Vagina (tissue), 2 donors: ENCODE results near the gene SNX13. TPM values are rescaled to one million over a fixed set of nuclear protein-coding genes. Genes with fewer than 3 reads are reported as not detected.

Experiments
- DNase-seq, 2 donors: peaks; one replicate each; pipeline ENCODE4 v3.0.0-alpha.2; 2017; ENCODE audit errors: extremely low spot score in 2 of 2
- H3K27ac ChIP-seq: fragments of 200-600 bp; sonication (generic); one replicate; pipeline ENCODE4 v1.5.1; 2019
- H3K27me3 ChIP-seq: fragments of 200-600 bp; sonication (generic); one replicate; pipeline ENCODE4 v1.5.1; 2019
- H3K36me3 ChIP-seq, 2 donors: fragments of 200-600 bp; sonication (generic); one replicate each; pipeline ENCODE4 v1.5.1; 2017 to 2019
- H3K4me1 ChIP-seq: fragments of 200-600 bp; sonication (generic); one replicate; pipeline ENCODE4 v1.5.1; 2019
- H3K4me3 ChIP-seq, 2 donors: fragments of 200-600 bp; sonication (generic); 1 replicate in 1 of 2; 2 replicates in 1 of 2; pipeline ENCODE4 v1.5.1; 2016 to 2019
- H3K9me3 ChIP-seq: fragments of 200-600 bp; sonication (generic); one replicate; pipeline ENCODE4 v1.5.1; 2019
- POLR2A ChIP-seq, 2 donors: fragments of 450-650 bp; IDR thresholded peaks; one replicate each; pipeline ENCODE4 v1.6.1; 2017; ENCODE audit warnings: antibody characterized with exemption in 2 of 2, mild to moderate bottlenecking in 2 of 2, moderate library complexity in 2 of 2
- POLR2AphosphoS5 ChIP-seq, 2 donors: sonication (generic); formaldehyde crosslinking; IDR thresholded peaks; one replicate each; pipeline ENCODE4 v1.9.0; 2017; ENCODE audit warnings: antibody characterized with exemption in 2 of 2, mild to moderate bottlenecking in 2 of 2, low read depth in 1 of 2; ENCODE audit not compliant: insufficient read depth in 1 of 2
- intact Hi-C: fragments of 100-400 bp; cut with DNase I; formaldehyde crosslinking; loops from one replicate; pipeline ENCODE4 v1.15.1; 2023
- total RNA-seq: library from RNA; depleted of rRNA; stranded (reverse); fragments of >200 nt; gene quantifications from one replicate; pipeline ENCODE4 v1.2.3, GENCODE V29; 2016
- TF ChIP-seq, protein P1 (sequence below), 3 experiments: fragments of 450-650 bp in 2 of 3; fragments of 200-600 bp in 1 of 3; sonication (generic) in 1 of 3; IDR thresholded peaks; one replicate each; pipeline ENCODE4 v1.5.1; 2017 to 2019; ENCODE audit warnings: antibody characterized with exemption in 3 of 3, mild to moderate bottlenecking in 2 of 3, moderate library complexity in 2 of 3

SNX13 gene
- total RNA-seq, 1 donor from 2014 or later = 67.3 TPM

- no peak overlapping the region for H3K27ac ChIP-seq
- H3K36me3 ChIP-seq = peaks cover 0 to 17% of the 10 kb centered on the region in 2 donors
- no peak overlapping the region for H3K4me3 ChIP-seq
- H3K4me1 ChIP-seq = no peaks in the 10 kb centered on the region
- H3K27me3 ChIP-seq = no peaks in the 10 kb centered on the region
- no peaks in the 10 kb centered on the region for H3K9me3 ChIP-seq
- intact Hi-C loops = no loop called here
- TF ChIP-seq POLR2A (IDR thresholded peaks at IDR 0.05) (no peak), POLR2AphosphoS5 (IDR thresholded peaks at IDR 0.05; ENCODE audit: insufficient read depth in 1 of 2, low read depth in 1 of 2) (no peak)
- TF ChIP-seq, protein P1, sequence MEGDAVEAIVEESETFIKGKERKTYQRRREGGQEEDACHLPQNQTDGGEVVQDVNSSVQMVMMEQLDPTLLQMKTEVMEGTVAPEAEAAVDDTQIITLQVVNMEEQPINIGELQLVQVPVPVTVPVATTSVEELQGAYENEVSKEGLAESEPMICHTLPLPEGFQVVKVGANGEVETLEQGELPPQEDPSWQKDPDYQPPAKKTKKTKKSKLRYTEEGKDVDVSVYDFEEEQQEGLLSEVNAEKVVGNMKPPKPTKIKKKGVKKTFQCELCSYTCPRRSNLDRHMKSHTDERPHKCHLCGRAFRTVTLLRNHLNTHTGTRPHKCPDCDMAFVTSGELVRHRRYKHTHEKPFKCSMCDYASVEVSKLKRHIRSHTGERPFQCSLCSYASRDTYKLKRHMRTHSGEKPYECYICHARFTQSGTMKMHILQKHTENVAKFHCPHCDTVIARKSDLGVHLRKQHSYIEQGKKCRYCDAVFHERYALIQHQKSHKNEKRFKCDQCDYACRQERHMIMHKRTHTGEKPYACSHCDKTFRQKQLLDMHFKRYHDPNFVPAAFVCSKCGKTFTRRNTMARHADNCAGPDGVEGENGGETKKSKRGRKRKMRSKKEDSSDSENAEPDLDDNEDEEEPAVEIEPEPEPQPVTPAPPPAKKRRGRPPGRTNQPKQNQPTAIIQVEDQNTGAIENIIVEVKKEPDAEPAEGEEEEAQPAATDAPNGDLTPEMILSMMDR (IDR thresholded peaks at IDR 0.05) = no peak
- DNase-seq = no peak
Observed at GRCh38 chr7:17856251-17856650, 84.0 kb downstream of the SNX13 start.

DNA sequence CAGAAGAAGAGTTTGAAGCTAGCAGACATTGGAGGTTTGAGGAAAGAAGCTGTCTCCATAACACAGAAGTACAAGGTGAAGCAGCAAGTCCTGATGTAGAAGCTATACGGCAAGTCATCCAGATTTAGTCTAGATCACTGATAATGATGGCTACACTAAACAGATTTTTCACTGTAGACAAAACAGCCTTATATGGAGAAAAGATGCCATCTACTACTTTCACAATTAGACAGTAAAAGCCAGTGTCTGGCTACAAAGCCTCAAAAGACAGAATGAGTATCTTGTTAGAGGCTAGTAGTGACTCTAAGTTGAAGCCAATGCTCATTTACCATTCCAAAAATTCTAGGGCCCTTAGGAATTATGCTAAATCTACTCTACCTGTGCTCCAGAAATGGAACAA, 85.1 kb downstream of the SNX13 start:
- Histone ChIP-seq H3K36me3 (peaks cover 0 to 8% of the 10 kb centered on the region in 2 donors), H3K27me3 (no peaks in the 10 kb centered on the region), H3K4me1 (no peaks in the 10 kb centered on the region), H3K4me3 (no peak overlapping the region), H3K9me3 (no peaks in the 10 kb centered on the region), H3K27ac (no peak overlapping the region)
- DNase-seq = no peak
- intact Hi-C loops = no loop called here
- TF ChIP-seq, protein P1 (IDR thresholded peaks at IDR 0.05) = no peak
- no peak for TF ChIP-seq POLR2AphosphoS5 (IDR thresholded peaks at IDR 0.05; ENCODE audit: insufficient read depth in 1 of 2, low read depth in 1 of 2)

DNA sequence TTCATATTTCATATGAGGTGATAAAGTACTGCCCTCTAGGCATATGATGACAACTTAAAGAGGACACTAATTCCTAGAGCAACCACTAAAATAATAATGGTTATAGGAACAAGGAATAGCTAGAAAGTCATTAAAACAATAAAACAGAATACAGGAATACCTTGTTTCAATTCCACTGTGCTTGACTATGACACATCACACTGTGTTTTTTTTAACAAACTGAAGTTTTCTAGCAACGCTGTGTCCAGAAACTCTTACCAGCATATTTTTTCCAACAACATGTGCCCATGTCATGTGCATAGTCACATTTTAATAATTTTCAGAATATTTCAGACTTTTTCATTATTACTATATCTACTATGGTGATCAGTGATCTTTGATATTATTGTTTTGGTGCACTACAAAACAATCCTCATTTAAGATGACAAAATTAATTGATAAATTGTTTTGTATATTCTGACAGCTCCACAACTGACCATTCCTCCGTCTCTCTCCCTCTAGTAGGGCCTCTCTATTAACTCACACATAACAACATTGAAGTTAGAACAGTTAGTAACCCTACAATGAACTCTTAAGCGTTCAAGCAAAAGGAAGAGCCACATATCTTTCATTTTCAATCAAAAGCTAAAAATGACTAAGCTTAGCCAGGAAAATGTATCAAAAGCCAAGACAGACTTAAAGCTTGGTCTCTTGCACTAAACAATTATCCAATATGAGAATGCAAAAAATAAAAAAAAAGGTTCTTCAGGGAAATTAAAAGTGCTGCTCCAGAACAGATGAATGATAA, 85.8 kb downstream of the SNX13 start:
- intact Hi-C loops = no loop called here

GRCh38 chr7:17852361-17852760, 87.9 kb downstream of the SNX13 start:
- H3K36me3 ChIP-seq = peaks cover 0 to 11% of the 10 kb centered on the region in 2 donors
- H3K9me3 ChIP-seq = no peaks in the 10 kb centered on the region
- H3K4me3 ChIP-seq = no peak overlapping the region
- intact Hi-C loops = no loop called here
- TF ChIP-seq POLR2A (IDR thresholded peaks at IDR 0.05) = no peak
- TF ChIP-seq, protein P1 (IDR thresholded peaks at IDR 0.05) = no peak
- TF ChIP-seq POLR2AphosphoS5 (IDR thresholded peaks at IDR 0.05; ENCODE audit: insufficient read depth in 1 of 2, low read depth in 1 of 2) = no peak
- DNase-seq = no peak
- no peak overlapping the region for H3K27ac ChIP-seq
- no peaks in the 10 kb centered on the region for H3K27me3 ChIP-seq
- H3K4me1 ChIP-seq = no peaks in the 10 kb centered on the region

More for the DNA sequence above, 85.8 kb downstream of the SNX13 start:
- Histone ChIP-seq H3K4me1 (no peaks in the 10 kb centered on the region), H3K9me3 (no peaks in the 10 kb centered on the region), H3K27ac (no peak overlapping the region), H3K4me3 (no peak overlapping the region), H3K27me3 (no peaks in the 10 kb centered on the region), H3K36me3 (peaks cover 0 to 8% of the 10 kb centered on the region in 2 donors)
- TF ChIP-seq, protein P1 (IDR thresholded peaks at IDR 0.05) = no peak
- TF ChIP-seq POLR2A (IDR thresholded peaks at IDR 0.05) (no peak), POLR2AphosphoS5 (IDR thresholded peaks at IDR 0.05; ENCODE audit: insufficient read depth in 1 of 2, low read depth in 1 of 2) (no peak)
- DNase-seq = no peak

- peaks cover 2% of the 10 kb centered on the region for H3K4me1 ChIP-seq
- no peaks in the 10 kb centered on the region for H3K27me3 ChIP-seq
- H3K9me3 ChIP-seq = no peaks in the 10 kb centered on the region
- no peak for DNase-seq
- peaks cover 0 to 11% of the 10 kb centered on the region in 2 donors for H3K36me3 ChIP-seq
- no peak overlapping the region for H3K4me3 ChIP-seq
- H3K27ac ChIP-seq = no peak overlapping the region
- intact Hi-C loops = no loop called here
- TF ChIP-seq POLR2AphosphoS5 (IDR thresholded peaks at IDR 0.05; ENCODE audit: insufficient read depth in 1 of 2, low read depth in 1 of 2) (no peak), POLR2A (IDR thresholded peaks at IDR 0.05) (no peak)
- TF ChIP-seq, protein P1 (IDR thresholded peaks at IDR 0.05) = no peak
Observed at GRCh38 chr7:17849504-17849903, 90.8 kb downstream of the SNX13 start.
